GM08714 (cell line): Measurements from ENCODE around the gene ELMOD1.
A peak's percentile ranks its signal among the peaks of the same experiment; 100 is the strongest.

Experiments
- H3K4me3 ChIP-seq: fragments of 200-500 bp; sonication (Bioruptor generic); 2 replicates; pipeline ENCODE4 v1.5.1; 2014; ENCODE audit warnings: mild to moderate bottlenecking, low read length, inconsistent platforms
- ZNF274 ChIP-seq: IDR thresholded peaks from 2 replicates; pipeline ENCODE4 v1.6.1; 2012; ENCODE audit warnings: mild to moderate bottlenecking, low read depth, low read length

ELMOD1 gene

GRCh38 chr11:107590460-107591377, at the start of gene ELMOD1:
ELMOD1 (plus strand) TSS chr11:107591147; CDS start chr11:107618190, 27,043 bp downstream.
- H3K4me3 ChIP-seq: peak within 1 kb of the TSS; percentile 46; the same call in 1 of the 2 replicates
- TF ChIP-seq ZNF274: no peak

- TF ChIP-seq ZNF274: no peak
- no peak overlapping the region for H3K4me3 ChIP-seq
Observed at GRCh38 chr11:107545101-107545514, 45.8 kb upstream of the ELMOD1 start.

GRCh38 chr11:107547961-107548360, 43.0 kb upstream of the ELMOD1 start:
- H3K4me3 ChIP-seq: no peak overlapping the region
- no peak for TF ChIP-seq ZNF274

GRCh38 chr11:107549253-107549953, 41.5 kb upstream of the ELMOD1 start:
- TF ChIP-seq ZNF274: no peak
- no peak overlapping the region for H3K4me3 ChIP-seq

- no peak overlapping the region for H3K4me3 ChIP-seq
- TF ChIP-seq ZNF274: no peak
Observed at GRCh38 chr11:107549954-107550285, 41.0 kb upstream of the ELMOD1 start.

GRCh38 chr11:107550304-107550703, 40.6 kb upstream of the ELMOD1 start:
- H3K4me3 ChIP-seq: no peak overlapping the region
- no peak for TF ChIP-seq ZNF274

- H3K4me3 ChIP-seq: no peak overlapping the region
- no peak for TF ChIP-seq ZNF274
Observed at GRCh38 chr11:107561688-107562087, 29.3 kb upstream of the ELMOD1 start.

- TF ChIP-seq ZNF274: no peak
- no peak overlapping the region for H3K4me3 ChIP-seq
Observed at GRCh38 chr11:107562647-107563208, 28.2 kb upstream of the ELMOD1 start.

GRCh38 chr11:107563702-107564101, 27.2 kb upstream of the ELMOD1 start:
- H3K4me3 ChIP-seq: peak overlapping the region; percentile 13; the same call in 1 of the 2 replicates
- TF ChIP-seq ZNF274: no peak

- no peak for TF ChIP-seq ZNF274
- peak overlapping the region; percentile 71 for H3K4me3 ChIP-seq
Observed at GRCh38 chr11:107564877-107565218, 26.1 kb upstream of the ELMOD1 start.

- peak within 1 kb of the TSS; percentile 71 for H3K4me3 ChIP-seq
- TF ChIP-seq ZNF274: no peak
Observed at GRCh38 chr11:107565219-107565937, 25.6 kb upstream of the ELMOD1 start, which contains the start of gene ALKBH8. ALKBH8 (minus strand) TSS chr11:107565735; CDS start chr11:107560893, 4,842 bp downstream.

- H3K4me3 ChIP-seq: peak overlapping the region; percentile 71
Observed at GRCh38 chr11:107565955-107566501, 24.9 kb upstream of the ELMOD1 start.

- H3K4me3 ChIP-seq: no peak overlapping the region; the same call in 1 of the 2 replicates
- TF ChIP-seq ZNF274: no peak
Observed at GRCh38 chr11:107566569-107566968, 24.4 kb upstream of the ELMOD1 start.

- H3K4me3 ChIP-seq: no peak overlapping the region
- TF ChIP-seq ZNF274: no peak
Observed at GRCh38 chr11:107567739-107568335, 23.1 kb upstream of the ELMOD1 start.
